Measurements from ENCODE around the gene USP47.

DNA sequence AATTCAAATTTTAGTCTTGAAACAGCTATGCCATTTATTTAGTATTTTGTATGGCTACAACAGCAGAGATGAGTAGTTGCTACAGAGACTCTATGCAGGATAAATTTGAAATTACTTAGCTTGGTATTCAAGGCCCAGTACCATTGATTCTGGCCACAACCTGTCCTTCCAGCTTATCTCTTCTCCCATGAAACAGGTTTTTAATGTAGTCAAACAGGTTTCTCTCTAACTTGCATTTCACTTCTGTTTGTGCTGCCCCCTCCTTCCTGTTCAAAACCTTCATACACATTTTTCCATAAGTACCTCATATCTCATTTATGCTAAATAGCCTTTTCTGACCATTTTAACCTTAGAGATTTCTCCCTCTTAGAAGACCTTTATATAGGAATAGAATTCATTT lies 3.3 kb downstream of the USP47 start:
- TF ChIP-seq, protein P1, sequence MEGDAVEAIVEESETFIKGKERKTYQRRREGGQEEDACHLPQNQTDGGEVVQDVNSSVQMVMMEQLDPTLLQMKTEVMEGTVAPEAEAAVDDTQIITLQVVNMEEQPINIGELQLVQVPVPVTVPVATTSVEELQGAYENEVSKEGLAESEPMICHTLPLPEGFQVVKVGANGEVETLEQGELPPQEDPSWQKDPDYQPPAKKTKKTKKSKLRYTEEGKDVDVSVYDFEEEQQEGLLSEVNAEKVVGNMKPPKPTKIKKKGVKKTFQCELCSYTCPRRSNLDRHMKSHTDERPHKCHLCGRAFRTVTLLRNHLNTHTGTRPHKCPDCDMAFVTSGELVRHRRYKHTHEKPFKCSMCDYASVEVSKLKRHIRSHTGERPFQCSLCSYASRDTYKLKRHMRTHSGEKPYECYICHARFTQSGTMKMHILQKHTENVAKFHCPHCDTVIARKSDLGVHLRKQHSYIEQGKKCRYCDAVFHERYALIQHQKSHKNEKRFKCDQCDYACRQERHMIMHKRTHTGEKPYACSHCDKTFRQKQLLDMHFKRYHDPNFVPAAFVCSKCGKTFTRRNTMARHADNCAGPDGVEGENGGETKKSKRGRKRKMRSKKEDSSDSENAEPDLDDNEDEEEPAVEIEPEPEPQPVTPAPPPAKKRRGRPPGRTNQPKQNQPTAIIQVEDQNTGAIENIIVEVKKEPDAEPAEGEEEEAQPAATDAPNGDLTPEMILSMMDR (conservative IDR thresholded peaks at IDR 0.05; ENCODE audit: low read depth in 2 of 2): no peak
- no peak for TF ChIP-seq EZH2 (IDR thresholded peaks at IDR 0.05; ENCODE audit: low read depth, unreplicated experiment)
